K562 (cell line): ENCODE measurements around the gene CCDC69. TPM values are rescaled to one million over a fixed set of nuclear protein-coding genes. Genes with fewer than 3 reads are reported as not detected.

Experiments
- CC2D1A ChIP-seq: fragments of 450-650 bp; IDR thresholded peaks from 2 replicates; pipeline ENCODE4 v1.6.1; 2017; ENCODE audit warnings: mild to moderate bottlenecking
- ESRRA ChIP-seq: fragments of 450-650 bp; IDR thresholded peaks from 2 replicates; pipeline ENCODE4 v1.6.1; 2014; ENCODE audit warnings: low read depth, mild to moderate bottlenecking, moderate library complexity, borderline replicate concordance
- HMGN3 ChIP-seq: IDR thresholded peaks from 2 replicates; pipeline ENCODE4 v1.6.1; 2011; ENCODE audit warnings: borderline replicate concordance, low read depth, mild to moderate bottlenecking, mixed read lengths, low read length; ENCODE audit not compliant: insufficient read length; ENCODE audit errors: extremely low read depth
- MED1 ChIP-seq: sonication (generic); formaldehyde crosslinking; IDR thresholded peaks from 2 replicates; pipeline ENCODE4 v1.8.1; 2023; ENCODE audit warnings: missing genetic modification reagents, borderline replicate concordance
- NEUROD1 ChIP-seq: fragments of 150-350 bp; IDR thresholded peaks from 2 replicates; pipeline ENCODE4 v1.6.1; 2014; ENCODE audit warnings: borderline replicate concordance, low read length, low read depth; ENCODE audit not compliant: partially characterized antibody
- NR2C2 ChIP-seq, 2 experiments: fragments of 200-800 bp in 1 of 2; sonication (Bioruptor generic) in 1 of 2; sonication (generic) in 1 of 2; formaldehyde crosslinking in 1 of 2; IDR thresholded peaks; 2 replicates each; pipeline versions ENCODE4 v1.6.1 to v1.8.0; 2016 to 2022; ENCODE audit warnings: mild to moderate bottlenecking in 1 of 2, missing compliant biosample characterization in 1 of 2, missing genetic modification characterization in 1 of 2, missing genetic modification reagents in 1 of 2
- RBM15 ChIP-seq: fragments of 200-400 bp; formaldehyde crosslinking; IDR thresholded peaks from 2 replicates; pipeline ENCODE4 v1.6.1; 2018; ENCODE audit warnings: mild to moderate bottlenecking, low read length, moderate library complexity; ENCODE audit not compliant: insufficient read depth
- SREBF2 ChIP-seq: sonication (generic); formaldehyde crosslinking; IDR thresholded peaks from 2 replicates; pipeline ENCODE4 v1.4.0; 2020; ENCODE audit warnings: mild to moderate bottlenecking, missing genetic modification reagents
- SRSF1 ChIP-seq: fragments of 200-400 bp; formaldehyde crosslinking; IDR thresholded peaks from 2 replicates; pipeline ENCODE4 v1.6.1; 2017; ENCODE audit warnings: mild to moderate bottlenecking, low read depth, low read length, moderate library complexity
- SUPT5H ChIP-seq: fragments of 450-650 bp; IDR thresholded peaks from 2 replicates; pipeline ENCODE4 v1.6.1; 2016
- TBP ChIP-seq: optimal IDR thresholded peaks from 2 replicates; pipeline ENCODE3; 2011; ENCODE audit warnings: low read depth, low read length, improper control_type of control experiment
- ZNF408 ChIP-seq: fragments of 250-450 bp; sonication (Bioruptor Pico); IDR thresholded peaks from 2 replicates; pipeline ENCODE4 v1.4.0; 2020; ENCODE audit warnings: low read depth, mild to moderate bottlenecking, moderate library complexity
- polyA plus RNA-seq, 8 experiments: library from polyadenylated mRNA; depleted of rRNA in 4 of 8; stranded (reverse) in 5 of 8; unstranded in 3 of 8; fragments of >200 nt; fragmentation: Nextera tagmentation in 2 of 8; fragmentation: Illumina TruSeq in 1 of 8; extraction: Ambion mirVana in 2 of 8; extraction: Trizol in 1 of 8; gene quantifications; 2 replicates each; pipeline versions ENCODE4 v1.2.1 to v1.2.3, GENCODE V29; 2011 to 2014; ENCODE audit warnings: inconsistent platforms in 1 of 8, missing spikeins in 1 of 8
- total RNA-seq, 7 experiments: library from RNA; depleted of rRNA in 6 of 7; stranded (reverse); fragments of >200 nt in 6 of 7; fragmentation: Illumina TruSeq in 2 of 7; extraction: Trizol in 2 of 7; gene quantifications; 2 replicates each; pipeline versions ENCODE4 v1.2.1 to v1.2.3, GENCODE V29; 2011 to 2021; ENCODE audit warnings: low replicate concordance in 1 of 7
- TF ChIP-seq, protein P1 (sequence below), 2 experiments: fragments of 450-650 bp; formaldehyde crosslinking in 1 of 2; IDR thresholded peaks; 2 replicates each; pipeline versions ENCODE4 v1.4.0 to v1.6.1; 2014 to 2020; ENCODE audit warnings: mild to moderate bottlenecking in 2 of 2, borderline replicate concordance in 1 of 2, low read depth in 1 of 2
- TF ChIP-seq, protein P2 (sequence below): sonication (generic); formaldehyde crosslinking; IDR thresholded peaks from 2 replicates; pipeline ENCODE4 v1.8.1; 2023; ENCODE audit warnings: mild to moderate bottlenecking, missing genetic modification reagents
- TF ChIP-seq, protein P3 (sequence below): fragments of 250-450 bp; sonication (Bioruptor Pico); IDR thresholded peaks from 2 replicates; pipeline ENCODE4 v1.4.0; 2020

CCDC69 gene
- total and polyA plus RNA-seq, 9 of the 15 experiments (the other 6 are each of a cell fraction or from before 2014, with no cell fraction given) = 0.65 to 12.2 (median 7.6) TPM

DNA sequence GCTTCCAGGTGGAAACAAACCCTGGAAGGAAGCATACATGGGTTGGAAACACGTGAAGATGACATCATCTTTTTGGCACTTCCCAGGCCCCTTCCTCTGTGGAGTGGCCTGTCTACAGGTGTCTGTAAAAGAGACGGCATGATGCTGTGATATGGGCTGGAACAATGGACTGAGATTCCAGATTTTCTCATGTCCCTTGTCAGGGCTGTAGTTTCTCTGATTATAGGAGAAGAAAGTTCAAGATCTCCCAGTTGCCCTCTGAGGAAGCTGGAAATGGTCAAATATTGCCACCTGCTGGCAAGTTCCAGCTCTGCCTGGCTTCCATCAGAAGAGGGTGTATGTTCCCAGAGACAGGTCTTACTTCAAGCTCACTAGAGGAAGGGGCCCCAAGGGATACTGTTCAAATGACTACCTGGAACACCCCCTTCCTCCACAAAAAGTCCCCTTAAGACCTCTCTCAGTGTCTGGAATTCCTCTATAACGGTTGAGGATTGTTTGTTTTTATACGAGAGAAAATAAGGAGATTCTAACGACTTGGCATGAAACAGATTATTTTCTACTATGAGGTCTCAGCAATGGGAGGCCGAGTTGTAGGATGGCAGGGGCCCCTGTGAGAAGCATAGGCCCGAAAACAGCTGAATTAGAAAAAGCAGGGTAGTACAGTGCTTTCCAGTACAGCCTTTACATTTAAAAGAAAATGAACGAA lies 59.1 kb downstream of the CCDC69 start (continued):
- TF ChIP-seq, protein P1, sequence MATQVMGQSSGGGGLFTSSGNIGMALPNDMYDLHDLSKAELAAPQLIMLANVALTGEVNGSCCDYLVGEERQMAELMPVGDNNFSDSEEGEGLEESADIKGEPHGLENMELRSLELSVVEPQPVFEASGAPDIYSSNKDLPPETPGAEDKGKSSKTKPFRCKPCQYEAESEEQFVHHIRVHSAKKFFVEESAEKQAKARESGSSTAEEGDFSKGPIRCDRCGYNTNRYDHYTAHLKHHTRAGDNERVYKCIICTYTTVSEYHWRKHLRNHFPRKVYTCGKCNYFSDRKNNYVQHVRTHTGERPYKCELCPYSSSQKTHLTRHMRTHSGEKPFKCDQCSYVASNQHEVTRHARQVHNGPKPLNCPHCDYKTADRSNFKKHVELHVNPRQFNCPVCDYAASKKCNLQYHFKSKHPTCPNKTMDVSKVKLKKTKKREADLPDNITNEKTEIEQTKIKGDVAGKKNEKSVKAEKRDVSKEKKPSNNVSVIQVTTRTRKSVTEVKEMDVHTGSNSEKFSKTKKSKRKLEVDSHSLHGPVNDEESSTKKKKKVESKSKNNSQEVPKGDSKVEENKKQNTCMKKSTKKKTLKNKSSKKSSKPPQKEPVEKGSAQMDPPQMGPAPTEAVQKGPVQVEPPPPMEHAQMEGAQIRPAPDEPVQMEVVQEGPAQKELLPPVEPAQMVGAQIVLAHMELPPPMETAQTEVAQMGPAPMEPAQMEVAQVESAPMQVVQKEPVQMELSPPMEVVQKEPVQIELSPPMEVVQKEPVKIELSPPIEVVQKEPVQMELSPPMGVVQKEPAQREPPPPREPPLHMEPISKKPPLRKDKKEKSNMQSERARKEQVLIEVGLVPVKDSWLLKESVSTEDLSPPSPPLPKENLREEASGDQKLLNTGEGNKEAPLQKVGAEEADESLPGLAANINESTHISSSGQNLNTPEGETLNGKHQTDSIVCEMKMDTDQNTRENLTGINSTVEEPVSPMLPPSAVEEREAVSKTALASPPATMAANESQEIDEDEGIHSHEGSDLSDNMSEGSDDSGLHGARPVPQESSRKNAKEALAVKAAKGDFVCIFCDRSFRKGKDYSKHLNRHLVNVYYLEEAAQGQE (IDR thresholded peaks at IDR 0.05; ENCODE audit: borderline replicate concordance) = peak; percentile 93
- TF ChIP-seq, protein P1 (CRISPR knock-in tag; IDR thresholded peaks at IDR 0.05; ENCODE audit: low read depth) = no peak
- TF ChIP-seq NR2C2 (CRISPR knock-in tag; IDR thresholded peaks at IDR 0.05) (no peak), NR2C2 (tag; IDR thresholded peaks at IDR 0.05) (peak; percentile 27; the same call in 1 of the 2 replicates), SRSF1 (no peak), RBM15 (no peak), HMGN3 (no peak), NEUROD1 (peak; percentile 43), SREBF2 (CRISPR knock-in tag) (no peak), ESRRA (peak; percentile 52; the same call in 1 of the 2 replicates), CC2D1A (peak; percentile 79), ZNF408 (no peak), SUPT5H (no peak), TBP (no peak), MED1 (CRISPR knock-in tag) (no peak)
- TF ChIP-seq, protein P2, sequence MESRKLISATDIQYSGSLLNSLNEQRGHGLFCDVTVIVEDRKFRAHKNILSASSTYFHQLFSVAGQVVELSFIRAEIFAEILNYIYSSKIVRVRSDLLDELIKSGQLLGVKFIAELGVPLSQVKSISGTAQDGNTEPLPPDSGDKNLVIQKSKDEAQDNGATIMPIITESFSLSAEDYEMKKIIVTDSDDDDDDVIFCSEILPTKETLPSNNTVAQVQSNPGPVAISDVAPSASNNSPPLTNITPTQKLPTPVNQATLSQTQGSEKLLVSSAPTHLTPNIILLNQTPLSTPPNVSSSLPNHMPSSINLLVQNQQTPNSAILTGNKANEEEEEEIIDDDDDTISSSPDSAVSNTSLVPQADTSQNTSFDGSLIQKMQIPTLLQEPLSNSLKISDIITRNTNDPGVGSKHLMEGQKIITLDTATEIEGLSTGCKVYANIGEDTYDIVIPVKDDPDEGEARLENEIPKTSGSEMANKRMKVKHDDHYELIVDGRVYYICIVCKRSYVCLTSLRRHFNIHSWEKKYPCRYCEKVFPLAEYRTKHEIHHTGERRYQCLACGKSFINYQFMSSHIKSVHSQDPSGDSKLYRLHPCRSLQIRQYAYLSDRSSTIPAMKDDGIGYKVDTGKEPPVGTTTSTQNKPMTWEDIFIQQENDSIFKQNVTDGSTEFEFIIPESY (CRISPR knock-in tag) = no peak
- TF ChIP-seq, protein P3, sequence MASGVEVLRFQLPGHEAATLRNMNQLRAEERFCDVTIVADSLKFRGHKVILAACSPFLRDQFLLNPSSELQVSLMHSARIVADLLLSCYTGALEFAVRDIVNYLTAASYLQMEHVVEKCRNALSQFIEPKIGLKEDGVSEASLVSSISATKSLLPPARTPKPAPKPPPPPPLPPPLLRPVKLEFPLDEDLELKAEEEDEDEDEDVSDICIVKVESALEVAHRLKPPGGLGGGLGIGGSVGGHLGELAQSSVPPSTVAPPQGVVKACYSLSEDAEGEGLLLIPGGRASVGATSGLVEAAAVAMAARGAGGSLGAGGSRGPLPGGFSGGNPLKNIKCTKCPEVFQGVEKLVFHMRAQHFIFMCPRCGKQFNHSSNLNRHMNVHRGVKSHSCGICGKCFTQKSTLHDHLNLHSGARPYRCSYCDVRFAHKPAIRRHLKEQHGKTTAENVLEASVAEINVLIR (CRISPR knock-in tag) = no peak
